Measurements from ENCODE around the gene TINAG.

GRCh38 chr6:54426995-54427394 is 118.8 kb downstream of the TINAG start:
- TF ChIP-seq EZH2 (IDR thresholded peaks at IDR 0.05; ENCODE audit: insufficient read depth, poor library complexity, severe bottlenecking): no peak
- no peak for TF ChIP-seq EZH2phosphoT487 (IDR thresholded peaks at IDR 0.05; ENCODE audit: insufficient read depth, low read depth)
